Sigmoid colon (tissue), 4 donors: ENCODE measurements around the gene NAA16.

Source experiments
- CTCF ChIP-seq, 4 experiments: fragments of 450-650 bp in 3 of 4; fragments of 200-600 bp in 1 of 4; IDR thresholded peaks; one replicate each; pipeline ENCODE4 v1.5.1; 2016 to 2019; ENCODE audit warnings: antibody characterized with exemption in 4 of 4, mild to moderate bottlenecking in 3 of 4, moderate library complexity in 2 of 4
- POLR2A ChIP-seq, 2 donors: fragments of 450-650 bp; IDR thresholded peaks; one replicate each; pipeline ENCODE4 v1.6.1; 2016; ENCODE audit warnings: antibody characterized with exemption in 2 of 2, mild to moderate bottlenecking in 2 of 2, moderate library complexity in 2 of 2
- POLR2AphosphoS5 ChIP-seq, 4 donors: sonication (generic); formaldehyde crosslinking; IDR thresholded peaks; one replicate each; pipeline ENCODE4 v1.6.1; 2017; ENCODE audit warnings: antibody characterized with exemption in 4 of 4

GRCh38 chr13:41388143-41388881 lies 77.2 kb downstream of the NAA16 start:
- no peak for TF ChIP-seq POLR2A (IDR thresholded peaks at IDR 0.05)
- no peak for TF ChIP-seq CTCF (IDR thresholded peaks at IDR 0.05)
- no peak for TF ChIP-seq POLR2AphosphoS5 (IDR thresholded peaks at IDR 0.05)
